ENCODE results near the gene GFOD2.

GFOD2 gene

DNA sequence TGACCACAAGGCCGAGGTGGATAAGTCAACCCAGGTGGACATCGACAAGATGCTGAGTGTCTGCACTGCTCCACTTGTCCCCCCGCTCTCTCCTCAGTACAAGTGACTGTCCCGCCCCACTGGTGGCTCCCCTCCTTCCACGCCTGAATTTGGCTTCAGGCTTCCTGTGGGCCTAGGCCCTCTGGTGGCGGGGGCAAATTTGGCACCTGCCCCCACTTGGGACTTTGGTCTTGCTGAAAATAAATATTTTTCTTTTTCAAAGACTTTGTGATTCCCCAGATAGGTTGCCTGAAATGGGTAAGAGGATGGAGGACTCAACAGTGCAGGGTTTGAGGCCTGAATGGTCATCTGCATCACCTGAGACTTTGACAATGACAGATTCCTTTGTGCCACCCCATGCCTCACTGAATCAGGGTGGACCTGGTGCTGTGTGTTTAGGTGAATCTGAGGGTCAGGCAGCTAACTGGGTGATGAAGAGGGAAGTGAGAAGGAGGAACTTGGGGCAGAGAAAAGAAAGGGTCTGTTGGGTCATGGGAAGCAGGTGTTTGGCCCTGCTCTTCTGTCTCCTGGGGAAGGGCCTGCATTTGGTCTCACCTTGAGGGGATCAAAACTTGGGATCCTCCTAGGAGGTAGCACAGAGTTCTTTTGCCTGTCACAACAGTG, 50.5 kb downstream of the GFOD2 start:
- peak; percentile 22 for DNase-seq

DNA sequence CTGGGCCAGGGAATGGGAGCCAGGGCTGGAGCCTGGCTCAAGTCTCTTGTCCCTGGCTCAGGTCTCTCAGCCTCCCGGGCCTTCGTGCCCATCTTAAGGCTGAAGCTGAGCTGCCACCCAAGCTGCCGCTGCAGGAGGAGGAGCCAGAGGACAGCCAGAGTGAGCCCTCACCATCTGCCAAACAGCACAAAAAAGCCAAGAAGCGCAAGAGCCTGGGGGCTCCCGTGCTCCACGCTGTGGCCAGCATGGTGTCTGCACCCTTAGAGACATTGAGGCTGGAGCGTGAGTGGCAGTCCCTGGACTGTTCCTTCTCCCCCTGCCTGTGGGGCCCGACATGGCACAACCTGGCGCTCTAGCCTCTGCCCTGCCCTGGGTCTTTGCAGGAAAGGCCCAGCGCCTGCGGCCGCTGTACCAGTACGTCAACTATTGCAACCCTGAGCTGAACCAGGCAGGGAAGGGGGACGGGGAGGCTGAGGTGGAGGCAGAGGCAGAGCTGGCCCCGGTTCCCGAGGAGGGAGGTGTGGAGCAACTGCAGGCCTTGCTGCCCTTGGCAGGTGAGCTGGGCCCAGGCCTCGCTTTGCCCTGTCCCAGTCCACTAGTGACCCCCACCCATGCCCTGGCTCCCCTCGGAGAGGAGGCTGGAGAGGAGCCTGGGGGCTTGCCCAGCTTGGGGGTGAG, 51.2 kb downstream of the GFOD2 start:
- peak; percentile 91 for DNase-seq

DNA sequence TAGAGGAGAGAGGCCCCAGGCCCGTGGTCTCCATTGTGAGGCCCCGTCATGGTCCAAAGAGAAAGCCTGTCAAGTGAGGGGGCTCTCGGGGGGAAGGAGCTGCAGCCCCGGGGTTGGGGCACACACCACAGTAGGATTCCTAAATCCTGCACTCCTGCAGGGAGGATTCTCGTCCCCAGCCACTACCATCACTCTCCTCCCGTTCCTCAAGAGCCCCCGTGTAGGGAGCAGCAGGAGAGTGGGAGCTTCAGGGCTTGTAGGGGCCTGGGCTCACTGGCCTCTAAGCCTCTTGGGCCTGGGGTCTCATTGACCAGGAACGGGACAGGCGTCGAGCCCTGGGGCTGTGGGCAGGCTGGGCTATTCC, 51.7 kb downstream of the GFOD2 start:
- DNase-seq = no peak

DNA sequence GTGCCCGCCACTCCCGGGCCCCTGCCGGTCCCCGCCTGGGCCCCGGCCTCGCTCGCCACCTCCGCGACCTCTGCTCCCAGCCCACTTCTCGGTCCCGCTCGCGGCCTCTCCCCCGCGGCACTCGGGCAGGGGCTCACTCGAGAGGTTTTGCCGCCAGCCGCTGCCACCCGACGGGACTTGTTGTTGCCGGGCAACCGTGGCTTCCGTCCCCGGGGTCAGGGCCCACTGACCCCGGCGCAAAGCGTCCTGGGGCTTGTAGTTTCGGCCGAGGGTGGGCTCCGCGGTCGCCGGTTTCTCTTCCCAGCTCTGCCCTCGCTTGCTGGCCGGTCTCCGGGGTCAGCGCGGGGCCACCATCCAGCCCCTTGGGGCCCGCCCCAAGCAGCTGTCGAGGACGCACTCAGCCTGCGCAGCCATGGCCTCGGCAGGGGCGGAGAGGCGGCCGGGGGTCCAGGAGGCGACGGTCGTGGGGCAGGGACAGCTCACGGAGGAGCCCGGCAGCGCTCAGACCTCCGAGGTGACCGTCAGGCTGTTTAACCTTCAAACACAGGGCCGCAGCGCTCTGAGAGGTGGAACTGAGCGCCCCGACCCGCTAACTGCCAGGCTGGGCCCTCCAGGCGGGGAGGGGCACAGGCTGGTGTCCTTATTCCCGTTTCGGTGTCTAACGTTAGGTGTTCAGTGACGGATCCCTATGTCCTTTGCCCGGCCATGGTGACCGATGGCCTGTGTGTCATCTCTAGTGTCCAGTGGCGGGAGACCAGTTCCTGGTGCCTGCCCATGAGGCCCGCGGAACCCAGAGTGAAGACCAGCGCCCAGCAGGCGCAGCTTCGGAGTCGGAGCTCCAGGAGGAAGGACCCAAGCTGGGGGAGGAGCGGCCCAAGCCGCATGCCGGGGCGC, 52.3 kb downstream of the GFOD2 start, which contains the start of the genes C16orf86 and ENKD1:
Gene C16orf86 (plus strand): TSS at position 256 of the 894 bp plus-strand sequence. CDS start 157 bp downstream, at position 413.
Gene ENKD1 (minus strand): TSS at position 192 of the 894 bp plus-strand sequence. CDS start 308 bp downstream, outside the sequence.
- DNase-seq = peak; percentile 90

DNA sequence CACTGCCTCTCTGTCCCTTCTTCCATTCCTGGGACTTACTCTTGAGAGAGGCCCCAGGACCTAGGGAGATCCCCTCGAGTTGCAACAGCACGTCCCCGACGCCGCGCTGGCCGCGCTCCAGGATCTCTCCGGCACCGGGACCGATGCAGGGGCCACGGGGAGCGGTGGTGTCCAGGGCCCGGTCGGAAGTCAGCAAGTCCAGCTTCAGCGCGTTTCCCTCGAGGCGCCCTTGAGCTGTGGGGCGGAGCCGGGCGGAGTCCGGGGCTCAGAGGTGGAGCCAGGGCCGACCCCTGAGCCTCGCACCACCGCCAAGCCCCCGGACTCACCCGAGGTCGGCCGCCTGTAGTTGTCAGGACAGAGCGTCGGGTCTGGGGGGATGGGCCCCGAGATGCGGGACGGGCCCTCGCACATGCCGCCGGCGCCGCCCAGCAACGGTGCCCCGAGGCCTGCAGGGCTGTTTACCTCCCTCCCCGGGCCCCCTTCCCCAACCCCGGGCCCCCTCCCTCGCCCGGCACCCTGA, 53.0 kb downstream of the GFOD2 start:
- no peak for DNase-seq

DNA sequence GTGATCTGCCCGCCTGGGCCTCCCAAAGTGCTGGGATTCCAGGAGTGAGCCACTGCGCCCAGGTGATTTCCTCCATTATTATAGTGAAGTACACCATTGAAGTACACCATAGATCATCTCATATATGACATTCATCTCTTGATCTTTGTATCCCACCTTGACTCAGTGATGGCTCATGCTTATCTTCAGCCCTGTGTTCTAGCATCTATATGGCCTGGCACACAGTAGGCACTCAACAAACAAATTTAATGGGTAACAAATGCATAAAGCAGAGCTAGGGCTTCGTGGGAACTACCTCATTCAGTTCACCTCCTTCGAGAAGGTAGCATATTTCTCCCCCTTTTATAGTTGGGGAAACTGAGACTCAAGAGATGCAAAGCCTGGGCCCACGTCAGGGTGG, 53.5 kb downstream of the GFOD2 start:
- DNase-seq = no peak

DNA sequence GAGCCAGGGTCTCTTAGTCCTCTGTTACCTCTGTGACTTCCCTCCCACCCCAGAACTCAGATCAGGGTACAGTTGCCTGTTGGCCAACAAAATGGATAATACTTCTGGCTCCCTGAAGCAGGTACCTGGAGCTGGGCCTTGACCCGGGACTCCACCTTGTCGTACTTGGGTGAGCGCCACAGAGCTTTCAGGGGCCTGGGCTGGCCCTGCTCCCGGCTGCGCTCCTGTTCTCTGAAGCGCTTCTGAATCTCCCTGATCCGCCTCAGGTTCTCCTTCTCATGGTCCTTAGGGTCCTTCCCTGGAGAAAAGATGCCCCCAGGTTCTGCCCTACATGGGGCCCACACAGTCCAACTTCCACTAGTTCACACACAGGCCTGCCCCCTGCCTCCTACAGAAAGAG, 54.2 kb downstream of the GFOD2 start:
- no peak for DNase-seq

DNA sequence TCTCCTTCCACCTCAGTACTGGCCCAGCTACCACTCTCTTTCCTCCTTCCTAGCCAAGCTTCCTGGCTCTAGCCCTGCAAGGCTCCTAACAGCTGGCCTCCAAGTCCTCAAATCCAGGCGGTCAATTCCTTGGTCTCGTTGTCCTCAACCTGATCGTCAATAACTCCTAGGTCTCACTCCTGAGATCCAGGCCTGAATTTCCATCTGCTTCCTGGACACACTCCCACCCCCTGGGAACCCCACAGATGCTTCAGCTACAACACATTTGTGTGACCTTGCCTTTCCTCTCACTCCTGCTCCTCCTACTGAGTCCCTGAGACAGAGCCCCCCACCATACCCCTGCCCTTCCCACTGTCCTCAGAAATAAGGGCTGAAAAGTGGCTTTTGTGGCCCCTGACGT, 54.9 kb downstream of the GFOD2 start:
- no peak for DNase-seq

DNA sequence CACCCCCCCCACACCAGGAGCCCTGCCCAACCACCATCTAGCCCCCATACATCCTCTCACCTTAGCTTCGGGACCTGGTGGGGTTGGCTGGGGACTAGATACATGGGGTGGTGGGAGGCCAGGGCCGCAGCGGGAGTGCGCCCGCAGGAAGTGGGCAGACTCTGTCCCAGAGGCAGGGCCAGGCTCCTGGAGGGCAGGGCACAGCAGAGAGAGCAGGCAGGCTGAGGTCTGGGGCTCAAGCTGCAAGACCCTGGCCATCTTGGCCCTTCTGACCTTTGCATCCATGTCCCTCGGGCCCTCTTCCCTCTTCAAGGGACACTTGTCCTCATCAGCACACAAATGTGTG, 55.3 kb downstream of the GFOD2 start:
- DNase-seq = no peak

DNA sequence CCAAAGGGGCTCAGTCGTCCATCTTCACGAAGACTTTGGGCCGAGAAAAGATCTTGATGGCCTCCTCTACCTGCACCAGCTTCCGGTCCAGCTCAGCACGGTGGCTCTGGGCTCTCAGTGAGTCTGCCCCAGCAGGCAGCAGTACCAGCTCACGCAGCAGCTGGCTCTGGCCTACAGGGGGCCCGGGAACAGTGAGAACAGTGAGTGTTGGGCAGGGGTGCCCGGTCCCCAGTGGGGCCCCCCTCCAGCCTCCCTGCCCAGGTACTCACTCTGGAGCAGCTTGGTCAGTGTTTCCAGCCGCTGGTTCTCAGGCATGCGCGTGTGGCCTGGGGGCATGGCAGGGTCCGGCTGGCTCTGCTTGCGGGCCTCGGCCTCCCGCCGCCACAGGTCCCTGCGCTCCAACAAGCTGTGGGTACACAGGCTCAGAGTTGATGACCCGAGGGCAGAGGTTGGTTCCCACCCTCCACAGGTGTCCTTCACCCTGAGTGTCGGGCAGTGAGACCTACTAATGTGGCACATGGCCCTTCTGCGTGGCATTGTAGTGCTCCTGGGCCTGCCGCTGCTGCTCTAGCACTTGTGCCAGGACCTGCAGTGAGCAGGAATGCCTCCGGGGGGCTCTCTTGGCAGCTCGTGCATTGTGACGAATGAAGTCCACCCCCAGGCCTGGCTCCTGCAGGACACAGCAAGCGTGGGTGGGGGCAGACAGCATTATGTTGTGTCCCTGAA, 55.8 kb downstream of the GFOD2 start:
- DNase-seq = no peak

DNA sequence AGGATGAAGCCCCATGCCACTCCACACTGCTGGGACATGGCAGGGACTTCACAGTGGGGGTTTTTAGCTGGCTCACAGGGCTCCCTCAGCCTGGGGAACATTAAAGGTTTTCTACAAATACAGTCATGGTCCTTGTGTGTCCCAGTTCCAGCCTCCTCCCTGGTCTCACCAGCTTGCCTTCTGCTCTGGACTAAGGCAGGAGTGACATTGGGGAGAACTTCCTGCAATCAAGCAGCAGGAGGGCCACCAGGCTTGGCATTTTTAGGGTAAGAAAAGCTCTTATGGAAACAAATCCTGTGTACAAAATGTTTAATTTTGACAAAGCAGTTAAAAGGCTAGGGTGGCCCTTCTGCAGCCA, 56.5 kb downstream of the GFOD2 start:
- no peak for DNase-seq

DNA sequence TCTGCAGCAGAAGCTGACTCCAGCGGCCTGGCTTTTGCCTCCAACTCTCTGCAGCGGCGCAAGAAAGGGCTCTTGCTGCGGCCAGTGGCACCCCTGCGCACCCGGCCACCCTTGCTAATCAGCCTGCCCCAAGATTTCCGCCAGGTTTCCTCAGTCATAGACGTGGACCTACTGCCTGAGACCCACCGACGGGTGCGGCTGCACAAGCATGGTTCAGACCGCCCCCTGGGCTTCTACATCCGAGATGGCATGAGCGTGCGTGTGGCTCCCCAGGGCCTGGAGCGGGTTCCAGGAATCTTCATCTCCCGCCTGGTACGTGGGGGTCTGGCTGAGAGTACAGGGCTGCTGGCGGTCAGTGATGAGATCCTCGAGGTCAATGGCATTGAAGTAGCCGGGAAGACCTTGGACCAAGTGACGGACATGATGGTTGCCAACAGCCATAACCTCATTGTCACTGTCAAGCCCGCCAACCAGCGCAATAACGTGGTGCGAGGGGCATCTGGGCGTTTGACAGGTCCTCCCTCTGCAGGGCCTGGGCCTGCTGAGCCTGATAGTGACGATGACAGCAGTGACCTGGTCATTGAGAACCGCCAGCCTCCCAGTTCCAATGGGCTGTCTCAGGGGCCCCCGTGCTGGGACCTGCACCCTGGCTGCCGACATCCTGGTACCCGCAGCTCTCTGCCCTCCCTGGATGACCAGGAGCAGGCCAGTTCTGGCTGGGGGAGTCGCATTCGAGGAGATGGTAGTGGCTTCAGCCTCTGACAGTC, 57.0 kb downstream of the GFOD2 start:
- no peak for DNase-seq

DNA sequence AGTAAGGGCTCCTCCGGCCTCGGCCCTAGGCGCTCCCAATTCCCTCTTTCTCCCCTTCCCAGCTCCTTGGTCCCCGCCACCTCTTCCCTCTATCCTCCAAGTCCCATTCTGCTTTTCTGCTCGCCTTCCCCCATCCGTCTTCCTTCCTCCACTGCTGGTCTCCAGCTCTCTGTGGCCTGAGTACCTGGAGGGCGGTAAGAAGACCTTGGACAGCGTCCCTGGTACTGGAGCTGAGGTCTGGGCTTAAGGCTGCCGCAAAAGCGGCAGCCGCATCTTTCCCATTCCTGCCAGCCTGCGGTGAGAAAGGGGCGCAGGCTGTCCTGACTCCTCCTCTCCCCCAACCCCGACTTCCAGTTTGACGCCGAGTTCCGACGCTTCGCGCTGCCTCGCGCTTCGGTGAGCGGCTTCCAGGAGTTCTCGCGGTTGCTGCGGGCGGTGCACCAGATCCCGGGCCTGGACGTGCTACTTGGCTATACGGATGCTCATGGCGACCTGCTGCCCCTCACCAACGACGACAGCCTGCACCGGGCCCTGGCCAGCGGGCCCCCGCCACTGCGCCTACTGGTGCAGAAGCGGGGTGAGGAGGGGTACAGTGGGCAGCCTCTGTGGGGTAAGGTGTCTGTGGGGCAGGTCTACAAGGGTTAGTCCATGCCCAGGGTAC, 57.9 kb downstream of the GFOD2 start:
- DNase-seq = peak; percentile 47

DNA sequence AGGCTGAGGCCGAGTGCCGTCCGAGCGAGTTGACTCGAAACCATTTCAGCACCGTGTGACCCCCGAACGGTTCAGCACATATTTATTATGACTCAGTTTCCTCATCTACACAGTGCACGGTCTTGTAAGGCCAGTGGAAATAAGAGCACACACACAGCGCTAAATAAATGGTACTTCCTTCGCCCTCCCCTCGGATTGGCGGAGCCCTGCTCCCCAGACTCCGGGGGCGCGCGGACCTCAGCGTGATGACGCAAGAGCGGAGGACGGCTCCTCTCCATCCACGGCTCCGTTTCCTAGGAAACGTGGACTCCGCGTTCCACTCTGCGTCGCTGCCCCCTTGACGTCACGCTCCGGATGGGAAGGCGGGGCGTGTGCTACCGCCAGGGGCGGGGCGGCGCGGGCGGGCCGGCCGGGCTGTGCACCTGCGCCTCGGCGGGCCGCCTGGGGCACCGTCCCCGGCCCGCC, 58.5 kb downstream of the GFOD2 start, which contains the start of gene PARD6A:
Gene PARD6A (plus strand): TSS at position 397 of the 465 bp plus-strand sequence. CDS start 79 bp downstream, outside the sequence.
- DNase-seq = peak; percentile 97

DNA sequence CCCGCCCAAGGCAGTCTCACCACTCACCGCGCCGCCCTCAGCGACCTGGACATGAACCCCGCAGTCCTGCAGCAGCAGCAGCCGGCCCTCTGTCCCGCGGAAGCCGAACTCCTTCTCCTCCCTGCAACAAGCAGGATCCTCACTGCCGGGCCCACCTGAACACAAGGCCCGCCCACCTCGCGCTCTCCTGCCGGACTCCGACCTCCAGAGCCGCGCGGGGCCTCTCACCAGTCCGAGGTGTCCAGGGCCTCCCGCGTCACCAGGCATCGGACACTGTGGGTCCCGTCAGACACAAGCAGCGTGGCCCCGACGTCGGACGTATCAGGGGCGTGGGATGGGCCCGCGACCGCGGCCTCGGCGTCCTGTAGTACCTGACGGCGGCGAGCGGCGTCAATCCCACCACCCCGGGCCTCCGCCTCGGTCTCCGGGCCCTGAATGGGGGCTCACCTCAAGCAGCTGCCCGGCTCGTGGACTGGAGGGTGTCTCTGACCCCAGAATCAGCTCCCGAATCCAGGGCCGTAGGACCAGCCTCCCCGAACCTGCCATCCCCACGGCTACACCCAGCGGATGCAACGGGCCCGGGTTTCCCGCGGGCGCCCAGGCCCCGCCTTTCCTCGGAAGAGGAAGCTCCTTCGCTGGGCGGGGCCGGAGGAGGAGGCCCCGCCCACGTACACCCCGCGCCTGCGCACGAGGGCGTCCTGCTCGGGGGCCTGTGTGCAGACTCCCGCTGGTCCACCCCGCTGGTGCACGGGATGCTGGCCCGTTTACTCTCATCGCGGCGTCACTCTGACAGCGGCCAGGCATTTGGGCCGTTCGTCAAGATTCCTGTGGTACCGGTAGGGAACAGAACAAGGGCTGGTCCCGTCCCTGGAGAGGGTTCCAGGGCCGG, 59.2 kb downstream of the GFOD2 start, which contains the start of gene ACD:
Gene ACD (minus strand): TSS at position 586 of the 889 bp plus-strand sequence. CDS start 40 bp downstream, at position 546.
- DNase-seq = peak; percentile 94

DNA sequence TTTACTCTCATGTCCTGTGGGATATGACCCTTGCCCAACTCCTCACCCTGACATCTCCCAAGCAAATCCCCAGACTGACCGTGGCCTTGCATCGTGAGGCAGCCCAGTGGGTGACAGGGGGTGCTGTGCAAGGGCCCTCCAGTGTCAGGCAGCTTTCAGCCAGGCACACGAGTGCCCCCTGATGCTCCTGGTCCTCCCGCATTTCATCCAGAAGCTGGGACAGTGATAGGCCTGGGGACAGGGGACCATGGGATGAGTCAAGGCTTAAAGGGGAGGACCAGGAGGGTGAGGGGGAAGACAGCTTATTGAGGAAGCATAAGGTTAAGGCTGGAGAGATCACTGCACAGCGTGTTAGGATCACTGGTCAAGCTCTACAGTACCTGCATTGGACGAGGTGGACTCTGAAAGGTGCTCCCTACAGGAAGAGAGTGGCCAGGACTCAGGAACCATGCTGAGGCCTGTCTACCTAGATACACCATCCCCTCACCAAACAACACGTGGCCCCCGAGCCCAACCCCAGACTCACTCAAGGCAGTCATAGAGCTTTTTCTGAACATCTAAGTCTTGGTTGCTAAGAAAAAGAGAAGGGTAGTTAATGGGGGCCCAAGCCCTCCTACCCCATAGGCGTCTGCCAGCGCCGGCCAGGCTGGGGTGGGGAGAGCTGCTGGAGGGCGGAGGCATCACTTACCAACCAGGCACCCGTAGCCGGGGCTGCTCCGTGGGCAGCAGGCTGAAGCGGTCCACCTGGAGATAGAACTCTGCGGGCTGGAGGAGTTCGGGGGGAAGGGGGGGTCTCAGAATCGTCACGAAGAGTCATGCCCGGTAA, 60.1 kb downstream of the GFOD2 start:
- no peak for DNase-seq

DNA sequence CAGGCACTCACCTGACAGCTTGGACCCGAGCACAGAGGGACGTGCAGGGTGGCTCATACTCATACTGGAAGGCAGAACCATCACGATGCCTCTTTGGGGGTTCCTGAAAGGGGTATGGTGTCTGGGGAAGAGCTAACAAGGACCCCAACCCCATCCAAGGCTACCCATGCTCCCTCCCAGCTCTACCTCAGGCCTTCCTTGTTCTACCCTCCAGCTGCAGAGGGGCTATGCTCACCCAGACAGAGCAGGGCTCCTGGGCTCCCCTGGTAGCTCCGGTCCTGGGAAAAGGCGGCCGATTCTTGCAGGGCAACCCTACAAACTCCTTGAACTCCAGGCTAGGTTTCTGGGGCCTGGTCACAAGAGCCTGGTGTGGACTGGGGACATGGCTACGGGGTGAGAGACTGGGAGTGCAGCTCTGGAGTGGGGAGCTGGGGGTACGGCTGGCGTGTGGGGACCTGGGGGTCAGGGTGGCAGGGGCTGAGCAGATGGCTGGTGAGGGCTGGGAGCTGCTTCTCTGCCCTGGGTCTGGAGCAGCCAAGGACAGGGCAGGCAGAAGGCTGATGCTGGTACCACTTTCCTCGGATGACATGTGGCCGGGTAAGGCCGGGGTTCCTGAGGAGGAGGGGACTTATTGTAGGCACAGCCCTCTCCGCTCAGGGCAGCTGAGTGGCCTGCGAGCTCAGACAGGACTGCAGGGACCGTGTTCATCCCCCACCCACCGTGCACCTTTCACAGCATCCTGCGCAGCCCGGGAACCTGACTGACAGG, 61.2 kb downstream of the GFOD2 start:
- peak; percentile 17 for DNase-seq

DNA sequence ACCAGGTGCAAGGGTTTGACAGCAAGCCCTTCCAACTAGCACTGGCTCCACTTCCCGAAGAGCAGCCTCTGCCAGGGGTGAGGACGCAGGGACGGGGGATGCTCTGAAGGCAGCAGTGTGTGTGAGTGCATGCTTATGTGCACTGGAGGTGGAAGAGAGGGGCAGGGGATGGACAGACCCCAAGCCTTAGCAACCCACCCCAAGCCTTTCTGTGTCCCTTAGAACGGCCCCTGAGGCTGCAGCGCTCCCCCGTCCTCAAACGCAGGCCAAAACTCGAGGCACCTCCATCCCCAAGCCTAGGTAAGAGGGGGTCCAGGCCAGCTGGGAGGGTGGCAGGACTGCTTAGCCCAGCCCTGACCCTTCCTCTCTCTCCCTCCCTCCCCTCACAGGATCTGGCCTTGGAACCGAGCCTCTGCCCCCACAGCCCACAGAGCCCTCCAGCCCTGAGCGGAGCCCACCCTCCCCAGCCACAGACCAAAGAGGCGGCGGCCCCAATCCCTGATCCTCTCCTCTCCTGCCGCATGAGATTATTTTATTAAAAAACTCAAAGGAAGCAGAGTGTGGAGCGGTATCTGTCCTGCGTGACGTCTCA, 62.0 kb downstream of the GFOD2 start:
- peak; percentile 13 for DNase-seq

Data from right hindlimb (tissue), 1 donor.